A549 (cell line): ENCODE results near the gene PLEKHN1. TPM values are rescaled to one million over a fixed set of nuclear protein-coding genes. Genes with fewer than 3 reads are reported as not detected.

Experiments
- ATAC-seq, 2 experiments: fragments of 200-7000 bp in 1 of 2; fragments of >200 bp in 1 of 2; cut with Nextera tagmentation in 1 of 2; cut with Tn5 transposase in 1 of 2; 3 replicates each; pipeline versions ENCODE4 v1.8.0 to v1.9.1; 2018 to 2020; ENCODE audit warnings: mild to moderate bottlenecking in 1 of 2, moderate library complexity in 1 of 2
- CTCF ChIA-PET: fragments of 300-600 bp; sonication (Branson Sonifier 250); formaldehyde crosslinking; extraction: SDS; loops from one replicate; lab custom pipeline; 2021; ENCODE audit warnings: antibody characterized with exemption, inconsistent platforms; lab: Yijun Ruan, JAX
- POLR2A ChIA-PET: fragments of 350-600 bp; formaldehyde crosslinking; extraction: SDS; loops from one replicate; lab custom pipeline; 2021; ENCODE audit warnings: antibody characterized with exemption, inconsistent platforms; lab: Yijun Ruan, JAX
- DNase-seq, 2 experiments: peaks; one replicate each; pipeline versions ENCODE4 v3.0.0 to v3.0.0-alpha.2; 2011 to 2016; ENCODE audit warnings: low read depth in 1 of 2, low spot score in 1 of 2
- FAIRE-seq: peaks from 2 replicates; lab custom pipeline; 2011; peaks lifted over from hg19 to GRCh38; lab: Jason Lieb, UNC
- H3K27ac ChIP-seq, 2 experiments: fragments of >200 bp; sonication (Bioruptor Twin); formaldehyde crosslinking; 3 replicates each; pipeline ENCODE4 v1.5.1; 2016 to 2017
- H3K4me1 ChIP-seq: fragments of >200 bp; sonication (Bioruptor Twin); formaldehyde crosslinking; 3 replicates; pipeline ENCODE4 v1.6.1; 2016
- H3K4me2 ChIP-seq: fragments of >200 bp; sonication (Bioruptor Twin); formaldehyde crosslinking; 3 replicates; pipeline ENCODE4 v1.6.1; 2016
- H3K4me3 ChIP-seq: fragments of >200 bp; sonication (Bioruptor Twin); formaldehyde crosslinking; 3 replicates; pipeline ENCODE4 v1.5.1; 2016
- H3K9me3 ChIP-seq: fragments of >200 bp; sonication (Bioruptor Twin); formaldehyde crosslinking; 3 replicates; pipeline ENCODE4 v1.6.1; 2016
- CBX2 ChIP-seq: fragments of 200-600 bp; sonication (generic); IDR thresholded peaks from 2 replicates; pipeline ENCODE4 v1.6.1; 2016; ENCODE audit warnings: low read depth, mild to moderate bottlenecking, borderline replicate concordance
- CBX8 ChIP-seq: fragments of 200-600 bp; sonication (generic); IDR thresholded peaks from 2 replicates; pipeline ENCODE4 v1.6.1; 2016
- EHMT2 ChIP-seq: fragments of 200-600 bp; sonication (generic); IDR thresholded peaks from 2 replicates; pipeline ENCODE4 v1.6.1; 2016; ENCODE audit warnings: antibody characterized with exemption, low read depth, mild to moderate bottlenecking, moderate library complexity
- EP300 ChIP-seq, 2 experiments: fragments of >200 bp; sonication (Bioruptor Twin); formaldehyde crosslinking; IDR thresholded peaks; 2 replicates in 1 of 2; 3 replicates in 1 of 2; pipeline ENCODE4 v1.6.1; 2016 to 2017
- FOSB ChIP-seq: fragments of 250-450 bp; sonication (Bioruptor Pico); IDR thresholded peaks from 2 replicates; pipeline ENCODE4 v1.5.0; 2020; ENCODE audit warnings: mild to moderate bottlenecking, moderate library complexity
- FOXS1 ChIP-seq: fragments of 250-450 bp; sonication (Bioruptor Pico); IDR thresholded peaks from 2 replicates; pipeline ENCODE4 v1.5.0; 2020; ENCODE audit warnings: mild to moderate bottlenecking, moderate library complexity
- HDAC2 ChIP-seq: fragments of 200-600 bp; sonication (generic); IDR thresholded peaks from 2 replicates; pipeline ENCODE4 v1.6.1; 2016
- HOXA7 ChIP-seq: fragments of 250-450 bp; sonication (Bioruptor Pico); IDR thresholded peaks from 2 replicates; pipeline ENCODE4 v1.5.0; 2020; ENCODE audit warnings: mild to moderate bottlenecking, moderate library complexity
- HOXB5 ChIP-seq: fragments of 250-450 bp; sonication (Bioruptor Pico); IDR thresholded peaks from 2 replicates; pipeline ENCODE4 v1.5.0; 2020; ENCODE audit warnings: mild to moderate bottlenecking, moderate library complexity
- KDM1A ChIP-seq: fragments of 200-600 bp; sonication (generic); IDR thresholded peaks from 2 replicates; pipeline ENCODE4 v1.6.1; 2016; ENCODE audit warnings: low read depth, mild to moderate bottlenecking
- KDM5A ChIP-seq: fragments of 200-600 bp; sonication (generic); IDR thresholded peaks from 2 replicates; pipeline ENCODE4 v1.6.1; 2016; ENCODE audit warnings: antibody characterized with exemption, mild to moderate bottlenecking
- MYC ChIP-seq: IDR thresholded peaks from 2 replicates; pipeline ENCODE4 v1.6.1; 2012; ENCODE audit warnings: mild to moderate bottlenecking, inconsistent platforms, low read length, improper control_type of control experiment, borderline replicate concordance
- NFE2L2 ChIP-seq: fragments of 150-350 bp; conservative IDR thresholded peaks from 2 replicates; pipeline ENCODE4 v1.6.1; 2014; ENCODE audit warnings: low read length
- NR3C1 ChIP-seq: fragments of >200 bp; sonication (Bioruptor Twin); formaldehyde crosslinking; IDR thresholded peaks from 3 replicates; pipeline ENCODE4 v1.6.1; 2017
- PBX3 ChIP-seq: IDR thresholded peaks from 2 replicates; pipeline ENCODE4 v1.6.1; 2012
- POLR2A ChIP-seq: IDR thresholded peaks from 2 replicates; pipeline ENCODE4 v1.6.1; 2012; ENCODE audit warnings: mild to moderate bottlenecking, low read length
- POLR2AphosphoS2 ChIP-seq: conservative IDR thresholded peaks from 2 replicates; pipeline ENCODE4 v1.6.1; 2012; ENCODE audit warnings: low read length, improper control_type of control experiment, inconsistent platforms
- RARB ChIP-seq: fragments of 250-450 bp; sonication (Bioruptor Pico); IDR thresholded peaks from 2 replicates; pipeline ENCODE4 v1.8.0; 2021; ENCODE audit warnings: mild to moderate bottlenecking, moderate library complexity
- RCOR1 ChIP-seq: fragments of 150-350 bp; IDR thresholded peaks from 2 replicates; pipeline ENCODE4 v1.6.1; 2014; ENCODE audit warnings: antibody characterized with exemption, low read length, low read depth
- REST ChIP-seq: fragments of 200-600 bp; sonication (generic); IDR thresholded peaks from 2 replicates; pipeline ENCODE4 v1.6.1; 2016; ENCODE audit warnings: antibody characterized with exemption, mild to moderate bottlenecking, moderate library complexity
- SMC3 ChIP-seq: fragments of >200 bp; sonication (Bioruptor Twin); formaldehyde crosslinking; IDR thresholded peaks from 3 replicates; pipeline ENCODE4 v1.6.1; 2018; ENCODE audit warnings: inconsistent platforms
- SREBF2 ChIP-seq: fragments of 450-650 bp; IDR thresholded peaks from 2 replicates; pipeline ENCODE4 v1.6.1; 2014; ENCODE audit warnings: mild to moderate bottlenecking, moderate library complexity
- ZNF302 ChIP-seq: fragments of 250-450 bp; sonication (Bioruptor Pico); IDR thresholded peaks from 2 replicates; pipeline ENCODE4 v1.9.0; 2021; ENCODE audit warnings: inconsistent platforms, mild to moderate bottlenecking, moderate library complexity
- ZSCAN20 ChIP-seq: fragments of 250-450 bp; sonication (Bioruptor Pico); IDR thresholded peaks from 2 replicates; pipeline ENCODE4 v1.8.0; 2022; ENCODE audit warnings: mild to moderate bottlenecking, moderate library complexity
- WGBS: methylation state at CpG from one replicate; pipeline ENCODE4 v1.1.6; 2017; ENCODE audit errors: missing lambda C conversion rate; 5-methylcytosine and 5-hydroxymethylcytosine counted together
- polyA plus RNA-seq, 4 experiments: library from polyadenylated mRNA; depleted of rRNA in 3 of 4; stranded (reverse); fragments of >200 nt; fragmentation: RNase III in 1 of 4; extraction: RNeasy Plus Mini Kit Qiagen cat#74134 plus additional on column Dnase treatment in 1 of 4; gene quantifications; 2 replicates in 3 of 4; 3 replicates in 1 of 4; pipeline ENCODE4 v1.2.3, GENCODE V29; 2011 to 2017
- TF ChIP-seq, protein P1 (sequence below): IDR thresholded peaks from 2 replicates; pipeline ENCODE4 v1.6.1; 2012; ENCODE audit warnings: low read depth, borderline replicate concordance
- TF ChIP-seq, protein P2 (sequence below): IDR thresholded peaks from 2 replicates; pipeline ENCODE4 v1.6.1; 2012
- TF ChIP-seq, protein P3 (sequence below): fragments of >200 bp; sonication (Bioruptor Twin); formaldehyde crosslinking; IDR thresholded peaks from 3 replicates; pipeline ENCODE4 v1.5.1; 2016
- TF ChIP-seq, protein P4 (sequence below): fragments of 450-650 bp; IDR thresholded peaks from 2 replicates; pipeline ENCODE4 v1.6.1; 2014; ENCODE audit warnings: antibody characterized with exemption

The PLEKHN1 gene
- polyA plus RNA-seq, 2 of the 4 experiments (the other 2 are of a cell fraction) = 0.75 to 3.2 TPM

DNA sequence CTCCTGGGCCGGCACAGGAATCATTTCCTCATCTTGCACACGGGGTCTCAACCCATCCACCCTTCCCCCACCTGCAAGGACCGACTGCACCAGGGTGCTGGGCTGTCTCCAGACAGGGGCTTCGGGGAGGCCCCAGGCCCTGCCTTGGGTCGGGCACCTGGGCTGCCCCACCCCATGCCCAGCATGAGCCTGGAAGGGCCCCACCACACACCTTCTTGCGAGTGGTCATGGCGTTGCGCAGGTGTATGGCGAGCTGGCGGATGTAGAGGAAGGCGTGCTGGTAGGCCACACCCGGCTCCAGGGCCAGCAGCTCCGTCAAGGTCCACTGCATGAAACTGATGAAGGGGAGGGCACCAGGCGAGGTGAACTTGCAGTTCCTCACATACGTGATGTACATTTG is 14.1 kb upstream of the PLEKHN1 start:
- Histone ChIP-seq H3K9me3 (no peaks in the 10 kb centered on the region), H3K4me3 (no peak overlapping the region), H3K4me2 (no peak overlapping the region), H3K27ac (no peak overlapping the region), H3K4me1 (no peaks in the 10 kb centered on the region; the same call in 2 of the 3 replicates)
- POLR2A ChIA-PET = no interaction called here
- DNase-seq = no peak
- WGBS = 100% methylated on average over 3 of the region's 15 CpGs
- no peak for TF ChIP-seq KDM5A
- no peak for TF ChIP-seq RCOR1
- TF ChIP-seq POLR2AphosphoS2 = no peak
- TF ChIP-seq, protein P1, sequence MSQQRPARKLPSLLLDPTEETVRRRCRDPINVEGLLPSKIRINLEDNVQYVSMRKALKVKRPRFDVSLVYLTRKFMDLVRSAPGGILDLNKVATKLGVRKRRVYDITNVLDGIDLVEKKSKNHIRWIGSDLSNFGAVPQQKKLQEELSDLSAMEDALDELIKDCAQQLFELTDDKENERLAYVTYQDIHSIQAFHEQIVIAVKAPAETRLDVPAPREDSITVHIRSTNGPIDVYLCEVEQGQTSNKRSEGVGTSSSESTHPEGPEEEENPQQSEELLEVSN = no peak
- TF ChIP-seq KDM1A = no peak
- TF ChIP-seq, protein P2, sequence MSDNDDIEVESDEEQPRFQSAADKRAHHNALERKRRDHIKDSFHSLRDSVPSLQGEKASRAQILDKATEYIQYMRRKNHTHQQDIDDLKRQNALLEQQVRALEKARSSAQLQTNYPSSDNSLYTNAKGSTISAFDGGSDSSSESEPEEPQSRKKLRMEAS = no peak
- TF ChIP-seq CBX8 = no peak
- no peak for TF ChIP-seq PBX3
- TF ChIP-seq EP300 (IDR thresholded peaks at IDR 0.05) = no peak
- TF ChIP-seq SMC3 = no peak
- TF ChIP-seq REST = no peak
- TF ChIP-seq SREBF2 = no peak
- no peak for TF ChIP-seq ZNF302 (CRISPR knock-in tag)
- TF ChIP-seq, protein P3, sequence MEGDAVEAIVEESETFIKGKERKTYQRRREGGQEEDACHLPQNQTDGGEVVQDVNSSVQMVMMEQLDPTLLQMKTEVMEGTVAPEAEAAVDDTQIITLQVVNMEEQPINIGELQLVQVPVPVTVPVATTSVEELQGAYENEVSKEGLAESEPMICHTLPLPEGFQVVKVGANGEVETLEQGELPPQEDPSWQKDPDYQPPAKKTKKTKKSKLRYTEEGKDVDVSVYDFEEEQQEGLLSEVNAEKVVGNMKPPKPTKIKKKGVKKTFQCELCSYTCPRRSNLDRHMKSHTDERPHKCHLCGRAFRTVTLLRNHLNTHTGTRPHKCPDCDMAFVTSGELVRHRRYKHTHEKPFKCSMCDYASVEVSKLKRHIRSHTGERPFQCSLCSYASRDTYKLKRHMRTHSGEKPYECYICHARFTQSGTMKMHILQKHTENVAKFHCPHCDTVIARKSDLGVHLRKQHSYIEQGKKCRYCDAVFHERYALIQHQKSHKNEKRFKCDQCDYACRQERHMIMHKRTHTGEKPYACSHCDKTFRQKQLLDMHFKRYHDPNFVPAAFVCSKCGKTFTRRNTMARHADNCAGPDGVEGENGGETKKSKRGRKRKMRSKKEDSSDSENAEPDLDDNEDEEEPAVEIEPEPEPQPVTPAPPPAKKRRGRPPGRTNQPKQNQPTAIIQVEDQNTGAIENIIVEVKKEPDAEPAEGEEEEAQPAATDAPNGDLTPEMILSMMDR = no peak
- TF ChIP-seq, protein P4, sequence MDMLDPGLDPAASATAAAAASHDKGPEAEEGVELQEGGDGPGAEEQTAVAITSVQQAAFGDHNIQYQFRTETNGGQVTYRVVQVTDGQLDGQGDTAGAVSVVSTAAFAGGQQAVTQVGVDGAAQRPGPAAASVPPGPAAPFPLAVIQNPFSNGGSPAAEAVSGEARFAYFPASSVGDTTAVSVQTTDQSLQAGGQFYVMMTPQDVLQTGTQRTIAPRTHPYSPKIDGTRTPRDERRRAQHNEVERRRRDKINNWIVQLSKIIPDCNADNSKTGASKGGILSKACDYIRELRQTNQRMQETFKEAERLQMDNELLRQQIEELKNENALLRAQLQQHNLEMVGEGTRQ = no peak
- no peak for FAIRE-seq
- CTCF ChIA-PET = interaction anchor here (1.0 to 2.3 kb wide), 6 partner anchors 10 to 47 kb away, joined by 3 to 9 read pairs (median 6); no protein-coding TSS in a partner anchor
- ATAC-seq = no peak

DNA sequence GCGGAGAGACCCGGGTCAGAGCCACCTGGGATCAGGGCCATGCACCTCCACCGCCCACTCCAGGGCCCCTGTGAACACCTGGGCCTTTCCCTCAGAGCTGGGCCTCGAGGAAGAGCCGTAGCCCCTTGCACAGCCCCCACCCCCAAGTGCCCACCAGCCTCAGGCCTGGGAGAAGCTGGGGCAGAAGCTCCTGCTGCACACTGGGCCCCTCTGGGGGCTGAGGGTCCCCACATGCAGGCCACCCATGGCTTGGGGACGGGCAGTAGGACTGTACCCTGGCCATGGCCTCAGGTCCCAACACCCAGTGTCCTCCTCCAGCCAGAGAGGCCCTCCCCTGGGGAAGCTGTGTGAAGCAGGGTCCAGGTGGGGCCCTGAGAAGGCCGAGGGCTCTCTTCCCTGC is 13.7 kb upstream of the PLEKHN1 start:
- ChIA-PET CTCF (interaction anchor here (1.0 to 2.3 kb wide), 5 partner anchors 10 to 24 kb away, joined by 3 to 9 read pairs (median 6); no protein-coding TSS in a partner anchor), POLR2A (no interaction called here)
- no peak overlapping the region for H3K4me3 ChIP-seq
- no CpG with 5 or more reads among the region's 7 CpGs for WGBS
- no peak overlapping the region for H3K4me2 ChIP-seq
- no peak overlapping the region for H3K27ac ChIP-seq
- H3K4me1 ChIP-seq = peaks cover 3% of the 10 kb centered on the region; the same call in 2 of the 3 replicates
- ATAC-seq (no peak), FAIRE-seq (no peak), DNase-seq (no peak)
- H3K9me3 ChIP-seq = no peaks in the 10 kb centered on the region
- no peak for TF ChIP-seq POLR2A
- TF ChIP-seq, protein P4 = no peak
- no peak for TF ChIP-seq MYC
- no peak for TF ChIP-seq ZSCAN20
- no peak for TF ChIP-seq HOXA7
- TF ChIP-seq CBX2 = no peak
- TF ChIP-seq FOXS1 (CRISPR knock-in tag) = no peak
- TF ChIP-seq EP300 (IDR thresholded peaks at IDR 0.05) = no peak
- no peak for TF ChIP-seq RARB
- no peak for TF ChIP-seq HOXB5 (CRISPR knock-in tag)
- TF ChIP-seq FOSB (CRISPR knock-in tag) = no peak
- no peak for TF ChIP-seq NR3C1
- TF ChIP-seq HDAC2 = no peak
- TF ChIP-seq EHMT2 = no peak
- TF ChIP-seq, protein P2 = no peak
- TF ChIP-seq NFE2L2 = no peak
- TF ChIP-seq PBX3 = no peak
